ENCODE measurements around the gene EIF3K.

The EIF3K gene

DNA sequence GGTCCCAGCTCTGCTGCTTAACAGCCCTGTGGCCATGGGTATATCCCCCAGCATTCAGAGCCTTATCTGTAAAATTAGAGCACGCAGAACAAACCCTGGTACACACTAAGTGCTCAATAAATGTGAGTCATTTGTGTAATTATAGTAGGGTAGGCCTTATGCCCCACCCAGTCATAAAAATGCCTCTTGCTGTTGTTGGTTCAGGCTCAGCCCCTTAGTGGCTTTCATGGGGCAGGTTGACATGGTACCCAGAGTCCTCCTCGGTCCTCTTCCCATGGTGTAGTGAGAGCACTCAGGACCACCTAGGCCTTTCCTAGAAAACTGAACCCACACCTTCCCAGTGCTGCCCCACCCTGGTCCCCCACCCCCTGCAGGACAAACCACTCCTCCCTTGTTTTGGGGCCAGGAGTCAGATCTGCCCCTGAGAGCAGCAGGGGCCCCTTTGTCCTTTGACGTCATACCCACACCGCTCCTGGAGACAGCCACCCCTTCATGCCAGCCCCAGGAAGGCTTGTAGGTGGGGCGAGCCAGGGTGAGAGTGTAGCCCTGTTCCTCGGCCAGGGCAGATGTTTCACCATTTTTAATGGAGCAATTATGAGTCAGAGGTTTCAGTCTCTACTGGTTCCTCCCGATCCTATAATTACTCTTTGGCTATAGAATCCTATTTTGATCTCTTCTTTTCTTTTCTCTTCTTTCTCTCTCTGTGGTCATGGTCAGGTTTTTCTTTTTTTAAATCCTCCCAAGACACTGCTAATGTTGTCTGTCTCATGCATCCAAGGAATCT lies 65.3 kb downstream of the EIF3K start:
- 28% methylated on average over 2 of the region's 7 CpGs for WGBS
- peak overlapping the region; percentile 92 for H4K8ac ChIP-seq (ENCODE audit: low read length)
- DNase-seq = peak; percentile 94

DNA sequence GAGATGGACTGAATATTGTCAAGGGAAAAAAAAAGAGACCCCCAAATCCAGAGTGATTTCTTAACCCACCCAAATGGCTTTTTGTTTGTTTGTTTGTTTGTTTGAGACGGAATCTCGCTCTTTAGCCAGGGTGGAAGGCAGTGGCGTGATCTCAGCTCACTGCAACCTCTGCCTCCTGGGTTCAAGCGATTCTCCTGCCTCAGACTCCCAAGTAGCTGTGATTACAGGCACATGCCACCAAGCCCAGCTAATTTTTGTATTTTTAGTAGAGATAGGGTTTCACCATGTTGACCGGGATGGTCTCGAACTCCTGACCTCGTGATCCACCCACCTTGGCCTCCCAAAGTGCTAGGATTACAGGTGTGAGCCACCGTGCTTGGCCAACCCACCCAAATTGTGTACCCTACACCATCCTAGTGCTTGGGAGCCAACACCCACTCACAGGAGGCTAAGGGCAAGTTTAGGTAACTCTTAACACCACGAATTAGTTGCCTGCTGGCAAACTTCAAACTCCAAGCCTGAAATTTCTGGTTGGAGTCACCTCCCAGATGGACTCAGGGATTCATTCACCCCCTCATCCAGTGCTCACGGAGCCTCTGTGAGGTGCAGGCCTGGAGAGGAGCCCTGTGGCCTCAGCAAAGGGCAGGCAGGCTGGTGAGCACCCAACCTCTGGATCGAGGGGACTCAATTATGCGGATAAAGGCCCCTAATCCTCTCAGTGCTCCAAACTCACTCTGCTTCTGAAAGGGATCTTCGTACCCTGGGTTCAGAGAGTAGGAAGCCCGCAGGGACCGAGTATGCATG lies 66.1 kb downstream of the EIF3K start:
- Histone ChIP-seq H2AFZ (ENCODE audit: low read depth, low read length) (no peak overlapping the region), H3K18ac (ENCODE audit: low read depth in 1 of 2, low read length in 2 of 2) (peak overlapping the region; percentile 88 to 96), H2BK5ac (ENCODE audit: low read depth, low read length, poor library complexity, severe bottlenecking) (peak overlapping the region; percentile 98), H3K14ac (ENCODE audit: low read length in 2 of 2) (peak overlapping the region in 1 of 2 experiments; percentile 89), H3K9me3 (ENCODE audit: control insufficient read depth, low read length) (no peaks in the 10 kb centered on the region), H3K79me1 (replicated peaks; ENCODE audit: low read length, poor library complexity, severe bottlenecking) (no peaks in the 10 kb centered on the region), H3K27me3 (ENCODE audit: control insufficient read depth in 1 of 2, insufficient read depth in 1 of 2, low read length in 2 of 2) (no peaks in the 10 kb centered on the region), H3K36me3 (ENCODE audit: control insufficient read depth in 1 of 2, insufficient read depth in 2 of 2, low read depth in 1 of 2, low read length in 2 of 2) (peaks cover 1 to 25% of the 10 kb centered on the region in 2 experiments), H3K4me3 (ENCODE audit: insufficient read depth in 1 of 2, low read depth in 1 of 2, low read length in 2 of 2) (no peak overlapping the region), H3K4ac (ENCODE audit: low read depth in 1 of 2, low read length in 2 of 2) (peak overlapping the region; percentile 92 to 98), H3K4me1 (ENCODE audit: control insufficient read depth, insufficient read depth, low read depth, low read length) (peaks cover 46% of the 10 kb centered on the region), H2AK5ac (ENCODE audit: low read length, severe bottlenecking) (peak overlapping the region; percentile 99), H2BK120ac (ENCODE audit: low read depth, low read length) (peak overlapping the region; percentile 71), H4K8ac (ENCODE audit: low read length) (peak overlapping the region; percentile 87), H2BK15ac (ENCODE audit: low read depth, poor library complexity, severe bottlenecking) (peak overlapping the region; percentile 71), H3K27ac (ENCODE audit: low read length, poor library complexity, severe bottlenecking) (peak overlapping the region; percentile 88), H3K23ac (ENCODE audit: low read length in 2 of 2) (peak overlapping the region in 1 of 2 experiments; percentile 18), H3K4me2 (ENCODE audit: low read length, poor library complexity, severe bottlenecking) (no peak overlapping the region), H4K91ac (ENCODE audit: low read length) (peak overlapping the region; percentile 99), H3K9ac (ENCODE audit: low read length) (peak overlapping the region; percentile 88), H2BK12ac (ENCODE audit: low read length in 2 of 2) (peak overlapping the region; percentile 88 to 92)
- WGBS = 79% methylated on average over 14 of the region's 15 CpGs
- DNase-seq = no peak

More for the DNA sequence above, 65.3 kb downstream of the EIF3K start:
- H2BK12ac ChIP-seq (ENCODE audit: low read length in 2 of 2) = peak overlapping the region in 1 of 2 experiments; percentile 70
- no peak overlapping the region for H2AFZ ChIP-seq (ENCODE audit: low read depth, low read length)
- peak overlapping the region; percentile 16 to 90 for H3K4ac ChIP-seq (ENCODE audit: low read depth in 1 of 2, low read length in 2 of 2)
- no peak overlapping the region for H3K14ac ChIP-seq (ENCODE audit: low read length in 2 of 2)
- no peaks in the 10 kb centered on the region for H3K79me1 ChIP-seq (replicated peaks; ENCODE audit: low read length, poor library complexity, severe bottlenecking)
- H3K9ac ChIP-seq (ENCODE audit: low read length) = peak overlapping the region; percentile 88
- peak overlapping the region; percentile 88 for H3K27ac ChIP-seq (ENCODE audit: low read length, poor library complexity, severe bottlenecking)
- H3K4me2 ChIP-seq (ENCODE audit: low read length, poor library complexity, severe bottlenecking) = peak overlapping the region; percentile 36
- H3K23ac ChIP-seq (ENCODE audit: low read length in 2 of 2) = no peak overlapping the region
- H3K18ac ChIP-seq (ENCODE audit: low read depth in 1 of 2, low read length in 2 of 2) = peak overlapping the region; percentile 92 to 93
- H3K9me3 ChIP-seq (ENCODE audit: control insufficient read depth, low read length) = no peaks in the 10 kb centered on the region
- peak overlapping the region; percentile 94 for H2AK5ac ChIP-seq (ENCODE audit: low read length, severe bottlenecking)
- H3K4me3 ChIP-seq (ENCODE audit: insufficient read depth in 1 of 2, low read depth in 1 of 2, low read length in 2 of 2) = no peak overlapping the region
- peak overlapping the region; percentile 78 for H2BK15ac ChIP-seq (ENCODE audit: low read depth, poor library complexity, severe bottlenecking)
- H3K27me3 ChIP-seq (ENCODE audit: control insufficient read depth in 1 of 2, insufficient read depth in 1 of 2, low read length in 2 of 2) = no peaks in the 10 kb centered on the region
- peak overlapping the region; percentile 95 for H2BK5ac ChIP-seq (ENCODE audit: low read depth, low read length, poor library complexity, severe bottlenecking)
- peaks cover 1 to 31% of the 10 kb centered on the region in 2 experiments for H3K36me3 ChIP-seq (ENCODE audit: control insufficient read depth in 1 of 2, insufficient read depth in 2 of 2, low read depth in 1 of 2, low read length in 2 of 2)
- H3K4me1 ChIP-seq (ENCODE audit: control insufficient read depth, insufficient read depth, low read depth, low read length) = peaks cover 47% of the 10 kb centered on the region
- H4K91ac ChIP-seq (ENCODE audit: low read length) = peak overlapping the region; percentile 64
- H2BK120ac ChIP-seq (ENCODE audit: low read depth, low read length) = peak overlapping the region; percentile 61

DNA sequence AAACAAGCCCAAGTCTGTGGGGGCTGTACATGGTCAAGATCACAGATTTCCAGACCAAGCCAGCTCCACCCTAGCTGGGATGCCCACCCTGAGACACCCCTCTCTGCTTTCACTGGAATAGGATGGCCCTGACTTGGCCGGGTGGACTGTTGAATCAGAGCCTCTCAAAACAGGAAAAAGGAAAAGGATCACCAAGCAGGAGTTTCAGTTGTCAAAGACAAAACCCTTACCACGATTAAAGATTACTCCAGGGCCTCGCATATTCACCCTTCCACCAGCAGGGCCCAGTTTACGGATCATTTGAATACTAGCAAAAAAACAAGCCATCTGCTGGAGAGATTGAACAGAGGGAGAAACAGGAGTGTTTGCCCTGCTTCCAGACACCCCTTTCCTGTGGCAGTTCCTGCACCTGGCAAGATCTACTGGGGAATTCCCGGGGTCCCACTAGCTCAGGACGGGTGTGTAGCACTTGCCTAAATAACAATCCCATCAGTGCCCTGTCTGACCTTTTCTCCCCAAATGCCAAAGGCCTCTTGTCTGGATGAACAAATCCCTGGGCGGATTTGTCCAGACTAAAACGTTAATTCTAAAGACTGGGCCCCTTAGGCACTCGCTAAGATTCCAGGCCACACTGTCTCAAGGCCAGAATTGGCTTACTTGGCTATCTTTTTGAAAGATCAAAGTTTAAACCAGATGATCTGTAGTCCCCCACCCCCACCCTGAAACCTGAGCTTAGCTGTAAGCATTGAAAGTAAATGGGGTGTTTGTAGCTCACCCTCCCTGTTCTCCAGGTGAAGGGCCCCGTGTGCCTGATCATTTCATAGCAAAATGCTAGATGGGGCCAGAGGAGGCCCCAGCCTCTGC lies 66.9 kb downstream of the EIF3K start:
- Histone ChIP-seq H3K4me2 (ENCODE audit: low read length, poor library complexity, severe bottlenecking) (no peak overlapping the region), H3K14ac (ENCODE audit: low read length in 2 of 2) (no peak overlapping the region), H3K4me3 (ENCODE audit: insufficient read depth in 1 of 2, low read depth in 1 of 2, low read length in 2 of 2) (no peak overlapping the region), H3K79me1 (replicated peaks; ENCODE audit: low read length, poor library complexity, severe bottlenecking) (no peaks in the 10 kb centered on the region), H4K8ac (ENCODE audit: low read length) (peak overlapping the region; percentile 87), H3K36me3 (ENCODE audit: control insufficient read depth in 1 of 2, insufficient read depth in 2 of 2, low read depth in 1 of 2, low read length in 2 of 2) (peaks cover 7 to 26% of the 10 kb centered on the region in 2 experiments), H2AFZ (ENCODE audit: low read depth, low read length) (no peak overlapping the region), H3K9me3 (ENCODE audit: control insufficient read depth, low read length) (no peaks in the 10 kb centered on the region), H2BK15ac (ENCODE audit: low read depth, poor library complexity, severe bottlenecking) (peak overlapping the region; percentile 34), H2BK5ac (ENCODE audit: low read depth, low read length, poor library complexity, severe bottlenecking) (peak overlapping the region; percentile 98), H3K27ac (ENCODE audit: low read length, poor library complexity, severe bottlenecking) (peak overlapping the region; percentile 88), H2BK120ac (ENCODE audit: low read depth, low read length) (peak overlapping the region; percentile 71), H2AK5ac (ENCODE audit: low read length, severe bottlenecking) (peak overlapping the region; percentile 99), H4K91ac (ENCODE audit: low read length) (peak overlapping the region; percentile 99), H3K4me1 (ENCODE audit: control insufficient read depth, insufficient read depth, low read depth, low read length) (peaks cover 49% of the 10 kb centered on the region), H3K9ac (ENCODE audit: low read length) (peak overlapping the region; percentile 88), H3K18ac (ENCODE audit: low read depth in 1 of 2, low read length in 2 of 2) (peak overlapping the region; percentile 88 to 96), H3K4ac (ENCODE audit: low read depth in 1 of 2, low read length in 2 of 2) (peak overlapping the region; percentile 76 to 98), H2BK12ac (ENCODE audit: low read length in 2 of 2) (peak overlapping the region in 1 of 2 experiments; percentile 96), H3K23ac (ENCODE audit: low read length in 2 of 2) (no peak overlapping the region), H3K27me3 (ENCODE audit: control insufficient read depth in 1 of 2, insufficient read depth in 1 of 2, low read length in 2 of 2) (no peaks in the 10 kb centered on the region)
- 37% methylated on average over 9 of the region's 10 CpGs for WGBS
- DNase-seq = peak; percentile 87

Measured in mesenchymal stem cell (in vitro differentiated cells and primary cell).